Progenitor cell of endocrine pancreas (in vitro differentiated cells): ENCODE results near the gene ABLIM2. TPM values are rescaled to one million over a fixed set of nuclear protein-coding genes. Genes with fewer than 3 reads are reported as not detected.

Source experiments
- DNase-seq: peaks from one replicate; pipeline ENCODE4 v3.0.0; 2021; ENCODE audit warnings: low spot score; ENCODE audit not compliant: unreplicated experiment
- H3K27ac Mint-ChIP-seq: 2 replicates; pipeline ENCODE4 v1.8.0; 2021; ENCODE audit warnings: mild to moderate bottlenecking, moderate library complexity, mixed read lengths
- H3K27me3 Mint-ChIP-seq: 2 replicates; pipeline ENCODE4 v1.8.0; 2021; ENCODE audit warnings: mixed read lengths
- H3K36me3 Mint-ChIP-seq: 2 replicates; pipeline ENCODE4 v1.8.0; 2022; ENCODE audit warnings: mixed read lengths; ENCODE audit not compliant: insufficient read depth
- H3K4me1 Mint-ChIP-seq: 2 replicates; pipeline ENCODE4 v1.8.0; 2021; ENCODE audit warnings: low read depth, mixed read lengths
- H3K4me3 Mint-ChIP-seq: 2 replicates; pipeline ENCODE4 v1.8.0; 2021; ENCODE audit warnings: low read depth, mild to moderate bottlenecking, moderate library complexity, mixed read lengths
- H3K9me3 Mint-ChIP-seq: 2 replicates; pipeline ENCODE4 v1.8.0; 2021; ENCODE audit warnings: low read depth, mixed read lengths
- total RNA-seq: library from RNA; stranded (reverse); gene quantifications from 2 replicates; pipeline ENCODE4 v1.2.1, GENCODE V29; 2021
- TF ChIP-seq, protein P1 (sequence below): fragments of 200-600 bp; sonication (generic); IDR thresholded peaks from one replicate; pipeline ENCODE4 v1.5.0; 2021; ENCODE audit warnings: antibody characterized with exemption, mild to moderate bottlenecking; ENCODE audit not compliant: unreplicated experiment

The ABLIM2 gene
- total RNA-seq, 1 donor from 2014 or later: 5.7 TPM

- peak overlapping the region; percentile 70 for H3K27ac Mint-ChIP-seq
- no peak for DNase-seq
- H3K4me3 Mint-ChIP-seq: no peak overlapping the region
- no peaks in the 10 kb centered on the region for H3K36me3 Mint-ChIP-seq
- H3K9me3 Mint-ChIP-seq: no peaks in the 10 kb centered on the region
- TF ChIP-seq, protein P1, sequence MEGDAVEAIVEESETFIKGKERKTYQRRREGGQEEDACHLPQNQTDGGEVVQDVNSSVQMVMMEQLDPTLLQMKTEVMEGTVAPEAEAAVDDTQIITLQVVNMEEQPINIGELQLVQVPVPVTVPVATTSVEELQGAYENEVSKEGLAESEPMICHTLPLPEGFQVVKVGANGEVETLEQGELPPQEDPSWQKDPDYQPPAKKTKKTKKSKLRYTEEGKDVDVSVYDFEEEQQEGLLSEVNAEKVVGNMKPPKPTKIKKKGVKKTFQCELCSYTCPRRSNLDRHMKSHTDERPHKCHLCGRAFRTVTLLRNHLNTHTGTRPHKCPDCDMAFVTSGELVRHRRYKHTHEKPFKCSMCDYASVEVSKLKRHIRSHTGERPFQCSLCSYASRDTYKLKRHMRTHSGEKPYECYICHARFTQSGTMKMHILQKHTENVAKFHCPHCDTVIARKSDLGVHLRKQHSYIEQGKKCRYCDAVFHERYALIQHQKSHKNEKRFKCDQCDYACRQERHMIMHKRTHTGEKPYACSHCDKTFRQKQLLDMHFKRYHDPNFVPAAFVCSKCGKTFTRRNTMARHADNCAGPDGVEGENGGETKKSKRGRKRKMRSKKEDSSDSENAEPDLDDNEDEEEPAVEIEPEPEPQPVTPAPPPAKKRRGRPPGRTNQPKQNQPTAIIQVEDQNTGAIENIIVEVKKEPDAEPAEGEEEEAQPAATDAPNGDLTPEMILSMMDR: no peak
- H3K27me3 Mint-ChIP-seq: peaks cover 11% of the 10 kb centered on the region
- H3K4me1 Mint-ChIP-seq: peaks cover 20% of the 10 kb centered on the region
Measured at GRCh38 chr4:8044244-8044643, 114.4 kb downstream of the ABLIM2 start.

DNA sequence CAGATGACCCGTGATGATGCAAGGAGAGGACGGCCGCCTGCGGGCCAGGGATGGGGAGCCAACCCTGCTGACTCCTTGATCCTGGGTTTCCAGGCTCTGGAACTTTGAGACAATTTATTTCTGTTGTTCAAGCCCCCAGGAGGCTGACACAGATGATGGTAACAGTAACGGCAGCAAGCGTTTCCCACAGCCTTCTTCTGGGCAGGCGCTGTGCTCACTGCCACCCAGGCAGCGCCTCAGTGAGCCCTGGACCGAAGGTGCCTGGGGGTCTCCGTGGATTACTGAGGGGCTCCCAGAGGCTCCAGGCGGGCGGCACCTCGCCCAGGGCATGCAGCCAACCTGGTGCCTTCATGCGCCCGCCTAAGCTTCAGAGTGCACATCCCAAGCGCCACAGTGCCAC is 115.0 kb downstream of the ABLIM2 start:
- Mint-ChIP-seq H3K36me3 (no peaks in the 10 kb centered on the region), H3K9me3 (no peaks in the 10 kb centered on the region), H3K27ac (no peak overlapping the region), H3K4me1 (peaks cover 24% of the 10 kb centered on the region), H3K27me3 (peaks cover 11% of the 10 kb centered on the region), H3K4me3 (no peak overlapping the region)
- TF ChIP-seq, protein P1: no peak
- no peak for DNase-seq

GRCh38 chr4:8041868-8042267 is 116.7 kb downstream of the ABLIM2 start:
- Mint-ChIP-seq H3K27ac (no peak overlapping the region), H3K36me3 (no peaks in the 10 kb centered on the region), H3K4me1 (peaks cover 24% of the 10 kb centered on the region), H3K4me3 (no peak overlapping the region), H3K27me3 (peaks cover 4% of the 10 kb centered on the region), H3K9me3 (no peaks in the 10 kb centered on the region)
- DNase-seq: no peak
- TF ChIP-seq, protein P1: no peak

- peaks cover 22% of the 10 kb centered on the region for H3K4me1 Mint-ChIP-seq
- no peak overlapping the region for H3K27ac Mint-ChIP-seq
- H3K4me3 Mint-ChIP-seq: no peak overlapping the region
- peaks cover 4% of the 10 kb centered on the region for H3K27me3 Mint-ChIP-seq
- DNase-seq: no peak
- H3K36me3 Mint-ChIP-seq: no peaks in the 10 kb centered on the region
- TF ChIP-seq, protein P1: no peak
- H3K9me3 Mint-ChIP-seq: no peaks in the 10 kb centered on the region
Measured at GRCh38 chr4:8041172-8041571, 117.4 kb downstream of the ABLIM2 start.

- Mint-ChIP-seq H3K9me3 (no peaks in the 10 kb centered on the region), H3K27me3 (peaks cover 4% of the 10 kb centered on the region), H3K36me3 (no peaks in the 10 kb centered on the region), H3K27ac (no peak overlapping the region), H3K4me3 (no peak overlapping the region), H3K4me1 (peaks cover 19% of the 10 kb centered on the region)
- TF ChIP-seq, protein P1: no peak
- no peak for DNase-seq
Measured at GRCh38 chr4:8040607-8041006, 118.0 kb downstream of the ABLIM2 start.
